Chondrocyte (in vitro differentiated cells): ENCODE data around the gene RPL13. TPM values are rescaled to one million over a fixed set of nuclear protein-coding genes. Genes with fewer than 3 reads are reported as not detected.
A peak's percentile ranks its signal among the peaks of the same experiment; 100 is the strongest.

Source experiments
- DNase-seq: peaks from one replicate; pipeline ENCODE4 v3.0.0; 2021; ENCODE audit warnings: mixed read lengths, low spot score
- H3K27ac Mint-ChIP-seq: one replicate; pipeline ENCODE4 v1.8.0; 2021; ENCODE audit warnings: mild to moderate bottlenecking, moderate library complexity, mixed read lengths; ENCODE audit not compliant: unreplicated experiment
- H3K27me3 Mint-ChIP-seq: 2 replicates; pipeline ENCODE4 v1.8.0; 2021; ENCODE audit warnings: low read depth, mixed read lengths
- H3K36me3 Mint-ChIP-seq: 2 replicates; pipeline ENCODE4 v1.8.0; 2021; ENCODE audit warnings: low read depth, mixed read lengths
- H3K4me1 Mint-ChIP-seq: 2 replicates; pipeline ENCODE4 v1.8.0; 2021; ENCODE audit warnings: low read depth, mild to moderate bottlenecking, mixed read lengths
- H3K4me3 Mint-ChIP-seq: one replicate; pipeline ENCODE4 v1.8.0; 2021; ENCODE audit warnings: mild to moderate bottlenecking, moderate library complexity, mixed read lengths; ENCODE audit not compliant: unreplicated experiment
- H3K9me3 Mint-ChIP-seq: 2 replicates; pipeline ENCODE4 v1.8.0; 2021; ENCODE audit warnings: low read depth, mixed read lengths
- total RNA-seq: library from RNA; stranded (reverse); gene quantifications from 3 replicates; pipeline ENCODE4 v1.2.1, GENCODE V29; 2021
- TF ChIP-seq, protein P1 (sequence below): fragments of 200-600 bp; sonication (generic); IDR thresholded peaks from 2 replicates; pipeline ENCODE4 v1.5.0; 2021; ENCODE audit warnings: antibody characterized with exemption, mild to moderate bottlenecking, moderate library complexity

RPL13 gene
- total RNA-seq, 1 donor from 2014 or later = 1,149 TPM

DNA sequence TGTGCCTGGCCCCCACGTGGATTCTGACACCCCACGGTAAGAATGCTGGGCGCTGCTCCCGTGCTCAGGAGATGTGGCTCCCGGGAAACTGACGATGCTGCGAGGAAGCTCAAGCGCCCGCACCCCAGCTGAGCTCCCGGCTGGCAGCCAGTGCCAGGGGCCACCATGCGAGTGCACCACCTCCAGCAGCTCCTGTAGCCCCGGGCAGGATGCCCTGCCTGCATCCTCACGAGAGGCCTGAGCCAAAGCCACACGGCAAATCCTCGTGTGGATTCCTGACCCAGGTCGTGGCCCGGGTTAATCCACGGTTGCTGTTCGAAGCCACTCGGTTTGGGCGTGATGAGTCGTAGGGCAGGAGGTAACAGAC, 41.4 kb downstream of the RPL13 start:
- H3K36me3 Mint-ChIP-seq = no peaks in the 10 kb centered on the region
- H3K4me3 Mint-ChIP-seq = no peak overlapping the region
- H3K4me1 Mint-ChIP-seq = peaks cover 15% of the 10 kb centered on the region

DNA sequence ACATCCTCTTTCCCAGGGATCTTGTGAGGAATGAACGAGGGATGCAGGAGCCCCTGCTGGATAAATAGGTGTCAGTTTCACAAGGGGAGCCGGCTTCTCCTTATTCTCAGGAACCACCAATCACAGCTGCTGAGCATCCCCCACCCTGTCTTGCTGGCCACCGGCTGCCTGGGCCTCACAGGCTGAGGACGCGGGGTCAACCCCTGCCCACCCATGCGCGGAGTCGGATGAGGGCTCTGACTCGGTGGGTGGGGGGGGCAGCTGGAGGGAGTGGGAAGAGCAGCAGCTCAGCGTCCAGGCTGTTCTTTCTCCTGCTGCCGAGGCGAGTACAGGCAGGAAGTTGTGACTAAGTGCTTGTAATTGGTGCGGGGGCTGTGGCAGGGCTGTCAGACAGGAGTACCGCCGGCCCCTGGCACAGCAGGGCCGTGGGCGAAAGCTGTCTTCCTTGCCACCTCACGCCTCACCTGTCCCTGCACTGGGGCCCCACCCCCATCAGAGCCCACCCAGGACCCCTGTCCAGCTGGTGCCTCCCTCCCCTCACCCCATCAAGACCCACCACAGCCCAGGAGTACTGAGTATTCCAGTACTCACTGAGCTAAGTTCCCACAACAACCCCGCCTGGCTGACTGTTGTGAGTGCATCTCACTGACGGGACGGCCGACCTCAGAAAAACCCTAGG, 41.9 kb downstream of the RPL13 start:
- peak overlapping the region; percentile 49 for H3K4me3 Mint-ChIP-seq
- no peaks in the 10 kb centered on the region for H3K36me3 Mint-ChIP-seq
- peak overlapping the region; percentile 89 for H3K27ac Mint-ChIP-seq
- H3K27me3 Mint-ChIP-seq = no peaks in the 10 kb centered on the region
- DNase-seq = no peak
- TF ChIP-seq, protein P1, sequence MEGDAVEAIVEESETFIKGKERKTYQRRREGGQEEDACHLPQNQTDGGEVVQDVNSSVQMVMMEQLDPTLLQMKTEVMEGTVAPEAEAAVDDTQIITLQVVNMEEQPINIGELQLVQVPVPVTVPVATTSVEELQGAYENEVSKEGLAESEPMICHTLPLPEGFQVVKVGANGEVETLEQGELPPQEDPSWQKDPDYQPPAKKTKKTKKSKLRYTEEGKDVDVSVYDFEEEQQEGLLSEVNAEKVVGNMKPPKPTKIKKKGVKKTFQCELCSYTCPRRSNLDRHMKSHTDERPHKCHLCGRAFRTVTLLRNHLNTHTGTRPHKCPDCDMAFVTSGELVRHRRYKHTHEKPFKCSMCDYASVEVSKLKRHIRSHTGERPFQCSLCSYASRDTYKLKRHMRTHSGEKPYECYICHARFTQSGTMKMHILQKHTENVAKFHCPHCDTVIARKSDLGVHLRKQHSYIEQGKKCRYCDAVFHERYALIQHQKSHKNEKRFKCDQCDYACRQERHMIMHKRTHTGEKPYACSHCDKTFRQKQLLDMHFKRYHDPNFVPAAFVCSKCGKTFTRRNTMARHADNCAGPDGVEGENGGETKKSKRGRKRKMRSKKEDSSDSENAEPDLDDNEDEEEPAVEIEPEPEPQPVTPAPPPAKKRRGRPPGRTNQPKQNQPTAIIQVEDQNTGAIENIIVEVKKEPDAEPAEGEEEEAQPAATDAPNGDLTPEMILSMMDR = peak; percentile 26
- no peaks in the 10 kb centered on the region for H3K9me3 Mint-ChIP-seq
- peaks cover 15% of the 10 kb centered on the region for H3K4me1 Mint-ChIP-seq

More for the DNA sequence above, 41.4 kb downstream of the RPL13 start:
- Mint-ChIP-seq H3K27ac (peak overlapping the region; percentile 89), H3K27me3 (no peaks in the 10 kb centered on the region), H3K9me3 (no peaks in the 10 kb centered on the region)
- no peak for DNase-seq
- TF ChIP-seq, protein P1 = no peak

DNA sequence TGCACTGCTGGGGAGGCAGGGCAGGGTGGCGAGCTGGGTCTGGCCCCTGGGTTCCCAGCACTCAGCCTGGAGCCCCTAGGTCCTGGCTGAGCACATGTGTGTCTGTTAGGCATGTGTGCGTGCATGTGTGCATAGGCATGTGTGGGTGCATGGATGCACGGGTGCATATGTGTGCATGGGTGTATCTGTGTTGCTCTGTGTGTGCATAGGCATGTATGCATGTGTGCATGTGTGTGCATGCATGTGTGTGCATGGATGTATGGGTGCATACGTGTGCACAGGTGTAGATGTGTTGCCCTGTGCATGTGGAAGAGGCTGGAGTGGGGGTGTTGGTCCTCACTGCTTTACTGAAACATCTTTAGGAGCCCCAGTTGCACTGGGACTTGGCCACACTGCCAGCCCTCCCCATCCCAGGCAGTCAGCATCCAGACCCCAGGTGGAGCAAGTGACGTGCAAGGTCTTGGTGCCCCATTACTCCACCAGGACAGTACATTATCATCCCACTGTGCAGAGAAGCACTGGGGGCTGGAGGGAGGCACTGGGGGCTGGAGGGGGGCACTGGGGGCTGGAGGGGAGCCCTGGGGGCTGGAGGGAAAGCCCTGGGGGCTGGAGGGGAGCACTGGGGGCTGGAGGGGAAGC, 42.6 kb downstream of the RPL13 start:
- DNase-seq = no peak
- peak overlapping the region; percentile 89 for H3K27ac Mint-ChIP-seq
- H3K4me1 Mint-ChIP-seq = peaks cover 15% of the 10 kb centered on the region
- no peak overlapping the region for H3K4me3 Mint-ChIP-seq
- TF ChIP-seq, protein P1 = no peak
- no peaks in the 10 kb centered on the region for H3K9me3 Mint-ChIP-seq
- H3K27me3 Mint-ChIP-seq = no peaks in the 10 kb centered on the region
- H3K36me3 Mint-ChIP-seq = no peaks in the 10 kb centered on the region

DNA sequence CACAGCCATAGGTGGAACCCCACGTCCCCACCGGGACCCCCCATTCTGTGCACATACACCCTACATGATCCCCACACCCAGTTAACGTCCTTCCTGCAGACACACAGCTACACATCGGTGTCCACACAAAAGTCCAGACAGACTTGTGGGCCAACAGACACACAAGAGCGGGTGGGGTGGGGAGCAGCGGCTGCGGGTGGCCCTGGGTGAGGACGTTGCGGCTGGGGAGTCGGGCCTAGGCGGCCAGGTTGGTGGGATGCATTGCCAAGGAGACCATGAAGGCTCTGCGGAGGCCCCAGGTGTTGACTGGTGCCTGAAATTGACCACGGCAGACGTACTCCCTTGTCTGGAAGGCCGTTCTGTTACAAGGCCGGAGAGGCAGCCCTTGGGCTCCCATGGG, 44.3 kb downstream of the RPL13 start:
- Mint-ChIP-seq H3K9me3 (no peaks in the 10 kb centered on the region), H3K27ac (no peak overlapping the region), H3K27me3 (no peaks in the 10 kb centered on the region), H3K4me3 (no peak overlapping the region), H3K36me3 (no peaks in the 10 kb centered on the region), H3K4me1 (peaks cover 15% of the 10 kb centered on the region)
- TF ChIP-seq, protein P1 = no peak
- no peak for DNase-seq

DNA sequence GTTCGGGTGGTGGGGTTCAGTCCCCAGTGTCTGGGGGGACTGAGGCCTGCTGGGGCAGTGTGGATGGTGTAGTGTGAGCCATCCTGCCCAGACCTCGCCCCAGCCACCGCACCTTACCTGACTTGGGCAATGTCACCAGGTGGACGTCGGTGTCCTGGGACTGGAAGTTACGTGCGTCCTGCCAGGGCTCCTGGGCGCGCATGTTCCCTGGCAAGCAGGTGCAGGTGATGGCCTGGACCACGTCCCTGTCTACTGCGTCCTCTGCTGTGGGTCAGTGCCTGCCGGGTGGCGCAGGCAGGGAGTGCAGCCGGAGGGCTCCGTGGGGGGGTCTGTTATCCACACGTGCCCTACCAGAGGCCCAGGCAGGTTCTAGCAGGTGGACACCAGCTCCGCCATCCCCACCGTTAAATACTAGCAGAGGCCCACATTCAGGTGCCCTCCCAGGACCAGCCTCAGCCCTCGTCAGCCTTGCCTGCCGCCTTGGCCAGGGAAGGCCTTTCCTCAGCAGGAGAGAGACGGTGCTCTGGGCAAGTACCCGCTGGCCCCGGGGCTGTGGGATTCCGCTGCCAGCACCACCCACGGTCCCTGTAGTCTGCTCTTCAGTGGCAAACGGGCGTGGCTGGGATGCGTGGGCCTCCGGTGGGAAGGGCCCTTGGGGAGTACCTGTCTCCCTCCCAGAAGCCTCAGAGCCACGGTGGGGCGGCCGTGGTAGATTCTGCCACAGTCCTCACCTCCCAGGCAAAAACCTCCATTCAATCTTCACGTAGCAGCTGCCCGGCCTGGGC, 44.9 kb downstream of the RPL13 start:
- no peak for DNase-seq
- Mint-ChIP-seq H3K27me3 (no peaks in the 10 kb centered on the region), H3K36me3 (no peaks in the 10 kb centered on the region), H3K4me3 (no peak overlapping the region), H3K9me3 (no peaks in the 10 kb centered on the region), H3K27ac (no peak overlapping the region), H3K4me1 (peaks cover 15% of the 10 kb centered on the region)
- TF ChIP-seq, protein P1 = no peak
